ENCODE measurements around the gene MISP3. TPM values are rescaled to one million over a fixed set of nuclear protein-coding genes. Genes with fewer than 3 reads are reported as not detected.

MISP3 gene
- total RNA-seq, 1 donor from 2014 or later, result not detected

- H3K4me3 Mint-ChIP-seq (ENCODE audit: unreplicated experiment), result no peak overlapping the region
- no peaks in the 10 kb centered on the region for H3K27me3 Mint-ChIP-seq (ENCODE audit: unreplicated experiment)
- no peaks in the 10 kb centered on the region for H3K4me1 Mint-ChIP-seq (ENCODE audit: unreplicated experiment)
- DNase-seq (ENCODE audit: low spot score), result no peak
- H3K27ac Mint-ChIP-seq (ENCODE audit: unreplicated experiment), result no peak overlapping the region
- TF ChIP-seq CTCF (IDR thresholded peaks at IDR 0.05; ENCODE audit: unreplicated experiment), result no peak
- H3K9me3 Mint-ChIP-seq (ENCODE audit: unreplicated experiment), result no peaks in the 10 kb centered on the region
- peaks cover 10% of the 10 kb centered on the region for H3K36me3 Mint-ChIP-seq (ENCODE audit: low read depth, unreplicated experiment)
Observed at GRCh38 chr19:14102756-14103155, 30.2 kb downstream of the MISP3 start.

- no peak overlapping the region for H3K27ac Mint-ChIP-seq (ENCODE audit: unreplicated experiment)
- H3K27me3 Mint-ChIP-seq (ENCODE audit: unreplicated experiment), result no peaks in the 10 kb centered on the region
- TF ChIP-seq CTCF (IDR thresholded peaks at IDR 0.05; ENCODE audit: unreplicated experiment), result no peak
- H3K9me3 Mint-ChIP-seq (ENCODE audit: unreplicated experiment), result no peaks in the 10 kb centered on the region
- DNase-seq (ENCODE audit: low spot score), result no peak
- peaks cover 11% of the 10 kb centered on the region for H3K36me3 Mint-ChIP-seq (ENCODE audit: low read depth, unreplicated experiment)
- no peaks in the 10 kb centered on the region for H3K4me1 Mint-ChIP-seq (ENCODE audit: unreplicated experiment)
- H3K4me3 Mint-ChIP-seq (ENCODE audit: unreplicated experiment), result no peak overlapping the region
Observed at GRCh38 chr19:14103310-14103709, 30.7 kb downstream of the MISP3 start.

- DNase-seq (ENCODE audit: low spot score), result no peak
- TF ChIP-seq CTCF (IDR thresholded peaks at IDR 0.05; ENCODE audit: unreplicated experiment), result no peak
- Mint-ChIP-seq H3K27ac (ENCODE audit: unreplicated experiment) (no peak overlapping the region), H3K9me3 (ENCODE audit: unreplicated experiment) (no peaks in the 10 kb centered on the region), H3K4me3 (ENCODE audit: unreplicated experiment) (no peak overlapping the region), H3K36me3 (ENCODE audit: low read depth, unreplicated experiment) (peaks cover 11% of the 10 kb centered on the region), H3K4me1 (ENCODE audit: unreplicated experiment) (no peaks in the 10 kb centered on the region), H3K27me3 (ENCODE audit: unreplicated experiment) (peaks cover 3% of the 10 kb centered on the region)
Observed at GRCh38 chr19:14105680-14106079, 33.1 kb downstream of the MISP3 start.

DNA sequence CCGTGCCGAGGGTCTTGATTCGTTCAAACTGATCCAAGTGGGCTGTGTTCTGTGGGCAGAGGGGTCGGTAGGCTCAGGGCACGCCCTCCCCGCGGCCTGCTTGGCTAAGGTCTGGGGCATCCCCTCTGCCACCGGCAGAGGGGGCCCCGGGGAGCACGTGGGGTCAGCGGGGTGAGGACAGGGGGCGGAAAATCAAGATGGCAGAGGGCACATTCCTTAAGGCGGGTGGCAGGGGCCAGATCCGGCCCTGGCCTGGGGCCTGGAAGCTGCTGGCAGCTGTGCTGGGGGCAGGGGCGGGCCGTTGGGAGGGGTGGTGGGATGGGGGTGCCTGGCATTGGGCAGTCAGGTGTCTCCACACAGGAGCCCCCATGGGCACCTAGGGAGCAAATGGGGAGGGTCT, 34.3 kb downstream of the MISP3 start:
- TF ChIP-seq CTCF (IDR thresholded peaks at IDR 0.05; ENCODE audit: unreplicated experiment), result no peak
- H3K27me3 Mint-ChIP-seq (ENCODE audit: unreplicated experiment), result peaks cover 5% of the 10 kb centered on the region
- no peak for DNase-seq (ENCODE audit: low spot score)
- peaks cover 7% of the 10 kb centered on the region for H3K36me3 Mint-ChIP-seq (ENCODE audit: low read depth, unreplicated experiment)
- no peak overlapping the region for H3K4me3 Mint-ChIP-seq (ENCODE audit: unreplicated experiment)
- H3K9me3 Mint-ChIP-seq (ENCODE audit: unreplicated experiment), result no peaks in the 10 kb centered on the region
- no peak overlapping the region for H3K27ac Mint-ChIP-seq (ENCODE audit: unreplicated experiment)
- no peaks in the 10 kb centered on the region for H3K4me1 Mint-ChIP-seq (ENCODE audit: unreplicated experiment)

DNA sequence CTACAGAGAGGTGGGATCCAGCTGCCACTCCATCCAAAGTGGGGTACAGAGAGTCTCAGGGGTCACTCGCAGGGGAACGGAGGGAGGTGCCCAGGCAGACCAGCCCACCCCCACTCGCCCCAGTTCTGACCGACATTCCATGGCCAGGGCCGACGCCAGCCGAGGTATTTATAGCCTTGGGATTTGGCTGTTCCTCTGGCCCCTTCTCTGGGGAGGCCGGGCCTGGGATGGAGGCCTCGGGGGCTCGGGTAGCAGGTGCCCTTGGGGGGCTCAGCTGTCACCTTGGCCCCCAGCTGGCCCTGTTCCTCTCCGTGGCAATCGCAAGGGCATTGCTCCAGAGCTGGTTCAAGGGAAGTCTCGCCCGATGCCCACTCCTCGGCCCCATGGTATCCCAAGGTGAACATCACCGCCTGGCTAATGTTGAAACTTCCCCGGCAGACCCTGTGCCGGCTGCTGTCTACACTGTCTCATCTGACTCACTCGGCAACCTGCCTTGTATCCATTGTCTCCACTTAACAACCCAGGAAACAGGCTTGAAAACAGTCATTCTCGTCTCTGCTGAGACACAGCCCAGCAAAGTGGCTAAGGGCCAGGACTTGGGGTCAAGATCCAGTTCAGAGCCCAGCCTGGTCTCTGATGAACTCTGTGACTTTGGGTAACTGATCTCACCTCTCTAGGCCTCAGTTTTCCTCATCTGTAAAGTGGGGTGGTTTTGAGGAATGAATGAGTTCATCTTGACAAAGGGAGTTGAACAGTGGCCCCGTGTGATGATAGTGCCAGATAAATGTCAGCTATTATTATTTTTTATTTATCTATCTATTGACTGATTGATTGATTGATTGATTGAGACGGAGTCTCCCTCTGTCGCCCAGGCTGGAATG, 35.2 kb downstream of the MISP3 start:
- H3K4me3 Mint-ChIP-seq (ENCODE audit: unreplicated experiment), result peak overlapping the region; percentile 73
- peaks cover 3% of the 10 kb centered on the region for H3K4me1 Mint-ChIP-seq (ENCODE audit: unreplicated experiment)
- peaks cover 5% of the 10 kb centered on the region for H3K27me3 Mint-ChIP-seq (ENCODE audit: unreplicated experiment)
- no peaks in the 10 kb centered on the region for H3K9me3 Mint-ChIP-seq (ENCODE audit: unreplicated experiment)
- H3K27ac Mint-ChIP-seq (ENCODE audit: unreplicated experiment), result no peak overlapping the region
- H3K36me3 Mint-ChIP-seq (ENCODE audit: low read depth, unreplicated experiment), result peaks cover 7% of the 10 kb centered on the region
- TF ChIP-seq CTCF (IDR thresholded peaks at IDR 0.05; ENCODE audit: unreplicated experiment), result no peak
- no peak for DNase-seq (ENCODE audit: low spot score)
